HG03521 (cell line): ENCODE measurements around the gene KDR.

ENCODE experiments used
- ATAC-seq: cut with Tn5 transposase; IDR thresholded peaks from one replicate; pipeline ENCODE4 v1.9.1; 2021; ENCODE audit warnings: mild to moderate bottlenecking, moderate library complexity; ENCODE audit not compliant: unreplicated experiment

KDR gene

DNA sequence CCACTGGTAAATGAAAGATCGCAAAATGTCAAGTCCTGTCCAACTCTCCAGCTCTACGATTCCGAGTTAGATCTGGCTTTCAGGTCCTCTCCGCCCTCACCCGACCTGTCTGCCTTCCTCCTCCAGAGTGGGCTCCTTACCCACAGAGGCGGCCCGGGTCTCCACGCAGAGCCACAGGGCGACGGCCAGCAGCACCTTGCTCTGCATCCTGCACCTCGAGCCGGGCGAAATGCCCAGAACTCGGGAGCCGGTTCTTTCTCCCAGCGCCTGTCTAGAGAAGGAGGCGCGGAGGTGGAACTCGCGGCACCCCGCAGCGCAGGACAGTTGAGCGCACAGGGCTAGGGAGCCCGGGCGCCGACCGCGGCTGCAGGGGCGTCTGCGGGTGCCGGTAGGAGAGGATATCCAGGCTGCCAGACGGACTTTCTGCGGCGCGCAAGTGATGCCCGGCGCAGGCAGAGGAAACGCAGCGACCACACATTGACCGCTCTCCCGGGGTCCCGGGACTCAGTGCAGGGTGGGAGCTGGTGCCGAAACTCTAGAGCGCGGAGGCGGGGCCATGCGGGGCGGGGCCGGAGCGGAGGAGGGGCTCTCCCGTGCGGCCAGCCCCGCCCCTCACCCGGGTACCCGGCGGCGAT, at the start of gene KDR:
Gene KDR, minus strand, starts transcription at position 509 of the 635 bp plus-strand sequence. Its CDS starts 302 bp downstream, at position 207.
- no peak for ATAC-seq

DNA sequence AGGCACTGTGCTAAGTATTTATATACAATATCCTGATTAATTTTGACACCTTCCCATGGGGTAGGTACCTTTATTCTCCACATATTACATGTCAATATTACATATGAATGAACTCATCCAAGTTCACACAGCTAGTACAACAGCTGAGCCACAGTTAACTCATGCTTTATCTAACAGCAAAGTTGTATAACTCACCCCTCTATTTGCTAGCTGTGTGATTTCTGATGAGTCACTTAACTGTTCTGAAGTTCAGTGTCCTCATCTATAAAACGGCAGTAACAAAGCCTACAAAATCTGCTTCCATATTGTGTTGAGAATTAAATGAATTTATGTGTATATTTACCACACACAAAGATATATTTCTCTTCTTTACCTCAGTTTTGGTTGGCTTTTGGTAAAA, 48.2 kb upstream of the KDR start:
- ATAC-seq: no peak

DNA sequence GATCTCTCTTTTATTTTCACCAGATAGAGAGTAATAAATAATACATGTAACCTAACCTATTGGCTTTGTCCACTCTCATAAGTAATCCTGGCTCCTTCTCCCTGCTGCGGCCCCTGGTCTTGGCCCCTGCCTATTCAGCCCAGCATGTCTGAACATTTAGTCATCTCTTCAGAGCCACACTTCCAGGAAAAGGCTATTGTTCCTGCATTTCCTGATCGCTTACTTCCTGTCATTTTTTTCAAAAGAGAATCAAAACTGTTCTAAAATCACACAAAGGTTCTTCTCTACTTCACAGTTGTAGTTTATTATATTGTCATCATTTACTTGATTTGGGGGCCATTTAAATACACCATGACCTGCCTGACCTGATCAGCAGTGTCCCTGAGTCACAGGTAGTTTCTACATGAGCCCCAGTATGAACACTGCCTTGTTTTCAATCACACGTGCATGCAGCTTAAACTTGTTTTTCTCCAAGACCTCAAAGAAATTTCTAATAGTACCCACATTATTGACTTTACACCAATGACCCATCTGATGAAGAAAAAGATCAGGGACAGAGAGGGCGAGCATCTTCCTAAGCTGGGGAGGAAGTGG, 47.4 kb upstream of the KDR start:
- no peak for ATAC-seq

DNA sequence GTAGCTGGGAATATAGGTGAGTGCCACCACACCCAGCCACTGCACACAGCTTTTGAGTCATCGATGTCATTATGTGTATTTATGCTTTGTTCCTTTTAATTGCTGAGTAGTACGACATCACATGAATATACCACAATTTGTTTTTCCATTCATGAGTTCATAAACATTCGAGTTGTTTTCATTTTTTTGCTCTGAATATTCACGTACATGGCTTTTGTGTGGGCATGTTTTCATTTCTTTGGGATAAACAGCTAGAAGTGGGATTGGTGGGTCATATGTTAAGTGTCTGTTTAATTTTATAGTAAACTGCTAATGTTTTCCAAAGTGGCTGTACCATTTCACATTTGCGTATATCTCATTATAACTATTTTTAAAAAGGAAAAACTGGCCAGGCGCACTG, 45.1 kb upstream of the KDR start:
- ATAC-seq: no peak

- ATAC-seq: no peak
These were observed 44.1 kb upstream of the KDR start for GRCh38 chr4:55169352-55169961.

GRCh38 chr4:55162396-55162795, 37.0 kb upstream of the KDR start:
- no peak for ATAC-seq

GRCh38 chr4:55161739-55162138, 36.3 kb upstream of the KDR start:
- no peak for ATAC-seq

DNA sequence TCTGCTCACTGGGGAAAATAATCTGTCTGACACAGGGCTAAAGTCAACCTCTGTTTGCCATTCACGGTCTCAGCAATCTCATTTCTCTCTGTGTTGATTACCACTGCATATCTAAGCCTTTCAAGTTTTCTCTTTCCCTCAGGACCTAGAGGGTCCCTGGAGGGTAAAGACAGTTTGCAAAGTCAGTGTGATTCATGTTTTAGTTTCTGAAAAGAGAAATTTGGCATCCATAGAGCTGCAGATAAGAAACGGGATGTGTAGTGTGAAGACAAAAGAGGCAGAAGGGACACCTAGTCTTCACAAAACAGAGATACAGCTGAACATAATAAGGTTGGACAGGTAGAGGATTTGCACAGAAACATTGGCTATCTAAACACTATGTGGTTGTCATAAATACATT, 34.5 kb upstream of the KDR start:
- ATAC-seq: no peak

DNA sequence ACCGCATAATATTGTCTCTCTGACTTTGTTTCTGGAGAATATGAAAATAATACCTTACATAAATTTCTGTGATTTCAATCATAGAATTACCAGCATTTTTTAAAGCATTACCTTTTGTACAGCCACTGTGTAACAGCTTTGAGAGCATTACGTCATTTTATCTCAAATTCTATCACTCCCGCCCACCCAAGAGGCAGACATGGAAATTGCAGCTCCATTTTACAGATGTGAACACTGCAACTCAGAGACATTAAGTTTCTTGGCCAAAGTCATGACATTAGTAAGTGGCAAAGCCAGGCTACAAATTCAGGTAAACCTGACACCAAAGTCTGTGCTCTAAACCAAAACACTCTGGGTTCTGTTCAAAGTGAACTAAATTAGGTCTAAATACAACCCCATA, 33.6 kb upstream of the KDR start:
- ATAC-seq: no peak

DNA sequence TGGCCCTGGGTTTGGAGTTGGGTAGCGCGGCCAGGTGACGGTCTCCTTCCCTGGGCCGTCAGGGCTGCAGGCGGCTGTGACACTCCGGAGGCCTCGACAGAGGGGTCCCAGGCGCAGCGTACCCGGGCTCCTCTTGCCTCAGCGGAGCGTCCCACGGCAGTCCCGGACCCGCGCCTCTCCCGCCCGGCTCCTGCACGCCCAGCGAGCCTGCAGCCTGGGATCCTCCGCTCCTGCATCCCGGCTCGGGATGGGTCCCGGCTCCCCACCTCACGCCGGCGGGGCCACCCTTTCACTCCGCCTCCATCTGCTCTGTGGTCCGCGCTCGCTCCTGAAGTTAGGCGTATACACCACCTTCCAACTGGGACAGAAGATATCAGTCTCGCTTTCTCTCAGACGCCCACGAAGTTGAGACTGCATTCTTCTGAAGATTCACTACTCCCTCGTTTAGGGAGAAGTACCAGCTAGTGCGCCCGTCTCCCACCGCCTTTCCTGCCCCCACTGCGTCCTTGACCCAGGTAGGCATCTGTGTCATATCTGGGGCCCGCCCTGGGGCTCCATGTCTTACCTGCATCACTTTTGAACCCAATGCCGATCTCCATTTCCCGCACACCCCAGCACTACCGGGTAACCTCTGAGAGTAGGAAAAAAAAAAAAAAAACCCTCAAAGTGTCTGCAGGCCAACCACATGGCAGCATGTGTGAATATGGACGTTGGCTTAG, 32.3 kb upstream of the KDR start:
- ATAC-seq: no peak

DNA sequence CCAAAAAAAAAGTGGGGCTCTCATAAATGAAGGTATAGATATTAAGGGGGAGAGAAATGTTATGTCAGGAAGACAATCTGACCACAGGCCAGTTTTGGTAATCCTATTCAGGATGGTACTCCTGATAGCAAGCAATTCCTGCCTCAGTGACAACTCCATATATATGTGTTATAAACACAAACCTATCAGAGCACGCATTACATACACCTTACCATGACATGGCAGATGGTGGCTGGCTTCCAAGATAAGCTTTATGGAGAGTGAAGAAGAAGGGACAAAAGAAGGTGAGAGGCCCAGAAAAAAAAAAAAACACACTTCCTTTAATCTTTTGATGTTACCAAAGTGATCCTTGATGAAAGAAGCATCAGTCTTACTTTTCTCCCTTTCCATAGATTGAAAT, 29.5 kb upstream of the KDR start:
- ATAC-seq: no peak

- ATAC-seq: no peak
These were observed 29.0 kb upstream of the KDR start for GRCh38 chr4:55154290-55154880.

GRCh38 chr4:55143858-55144257, 18.5 kb upstream of the KDR start:
- no peak for ATAC-seq

- no peak for ATAC-seq
These were observed 13.0 kb upstream of the KDR start for GRCh38 chr4:55138367-55138766.

- no peak for ATAC-seq
These were observed 11.2 kb upstream of the KDR start for GRCh38 chr4:55136634-55137033.

DNA sequence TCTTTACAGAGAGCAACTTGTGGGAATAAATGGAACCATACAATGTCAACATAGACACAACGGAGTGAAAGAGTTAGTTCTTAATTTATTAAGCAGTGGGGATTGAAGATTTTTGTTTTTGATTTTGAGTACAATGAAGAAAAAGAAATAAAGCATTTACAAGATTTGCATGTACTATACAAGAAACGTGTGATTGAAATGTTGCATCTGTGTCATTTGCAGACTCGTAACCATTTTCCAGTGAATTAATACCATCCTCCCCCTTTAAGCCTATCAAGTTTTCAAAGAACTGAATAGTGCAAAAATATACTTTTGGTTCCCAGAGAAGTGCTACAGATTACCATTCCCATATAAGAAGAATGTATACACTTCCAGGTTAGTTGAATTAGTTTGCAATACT, 8.6 kb upstream of the KDR start:
- ATAC-seq: no peak

DNA sequence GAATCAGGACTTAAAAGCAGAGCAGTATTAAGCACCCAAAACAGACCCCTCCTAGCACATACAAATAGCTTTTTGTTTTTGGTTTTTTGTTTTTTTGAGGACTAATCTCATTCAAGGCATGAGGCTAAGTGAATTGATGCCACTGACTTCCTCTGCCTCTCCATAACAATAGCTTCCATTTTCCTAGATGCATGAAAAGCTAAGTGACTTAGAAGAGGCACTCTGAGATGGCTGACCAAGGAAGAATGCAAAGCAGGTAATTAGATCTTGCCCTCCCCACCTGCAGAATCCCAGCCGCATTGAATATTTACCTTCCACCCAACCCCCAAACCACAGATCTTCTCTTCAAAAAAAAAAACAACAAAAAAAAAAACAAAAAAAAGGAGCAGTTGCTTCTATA, 7.4 kb upstream of the KDR start:
- no peak for ATAC-seq

DNA sequence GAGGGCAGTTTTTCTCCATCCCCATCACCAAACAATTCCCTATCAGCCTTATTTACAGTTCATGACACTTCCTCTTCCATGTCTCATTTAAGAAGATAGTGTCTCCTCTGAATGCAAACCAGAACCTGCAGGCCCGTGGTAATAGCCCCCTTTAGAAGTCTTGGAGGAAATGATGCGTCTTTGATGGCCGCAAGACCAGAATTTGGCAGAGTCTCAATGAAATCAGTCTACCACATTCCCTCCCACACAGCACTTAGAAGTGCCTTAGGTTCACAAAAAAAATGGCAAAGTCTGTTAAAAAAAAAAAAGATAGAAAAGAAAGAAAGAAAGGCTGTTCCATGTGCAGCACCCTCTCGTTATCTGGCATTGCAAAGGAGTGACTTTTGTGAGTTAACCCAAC, 2.1 kb upstream of the KDR start:
- no peak for ATAC-seq

- no peak for ATAC-seq
These were observed 1.7 kb upstream of the KDR start for GRCh38 chr4:55127053-55127452.

DNA sequence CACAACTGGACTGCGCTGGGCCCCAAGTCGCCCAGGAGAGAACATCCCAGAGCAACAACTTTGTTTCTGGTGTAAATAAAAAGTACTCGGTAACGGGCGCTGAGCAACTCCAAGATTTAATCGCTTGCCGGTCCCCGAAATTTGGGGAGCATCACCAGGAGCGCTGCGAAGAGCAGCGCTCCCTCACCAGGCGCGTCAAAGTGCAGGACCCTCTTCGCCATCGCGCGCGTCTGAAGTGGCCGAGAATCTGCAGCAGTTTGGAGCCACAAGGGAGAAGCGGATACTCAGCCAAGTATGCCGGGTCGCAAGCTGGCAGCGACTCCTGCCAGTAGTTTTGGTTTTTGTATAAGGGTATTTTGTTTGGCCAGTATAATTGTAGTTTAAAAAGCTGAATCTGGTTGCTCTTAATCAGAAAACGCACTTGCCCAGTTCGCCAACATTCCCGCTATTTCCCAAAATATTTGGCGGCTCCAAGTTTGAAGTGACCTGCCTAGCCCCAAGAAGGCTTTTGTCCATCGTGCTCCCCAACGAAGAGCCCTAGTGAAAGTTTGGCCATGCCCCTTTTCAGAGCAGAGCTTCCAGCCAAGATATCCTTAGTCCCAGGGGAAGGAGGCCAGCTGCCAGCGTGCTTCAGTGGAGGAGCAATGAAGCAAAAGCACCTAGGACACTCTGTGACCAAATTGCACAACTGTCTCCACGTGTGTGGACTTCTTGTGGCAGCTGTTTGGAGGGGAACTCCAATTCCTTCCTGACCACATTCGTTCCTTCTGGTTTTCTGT, 557 bp upstream of the KDR start:
- no peak for ATAC-seq
